Measurements from ENCODE around the gene ZNF607. TPM values are rescaled to one million over a fixed set of nuclear protein-coding genes. Genes with fewer than 3 reads are reported as not detected.

Gene ZNF607
- total RNA-seq, 1 donor from 2014 or later: 19.6 TPM

DNA sequence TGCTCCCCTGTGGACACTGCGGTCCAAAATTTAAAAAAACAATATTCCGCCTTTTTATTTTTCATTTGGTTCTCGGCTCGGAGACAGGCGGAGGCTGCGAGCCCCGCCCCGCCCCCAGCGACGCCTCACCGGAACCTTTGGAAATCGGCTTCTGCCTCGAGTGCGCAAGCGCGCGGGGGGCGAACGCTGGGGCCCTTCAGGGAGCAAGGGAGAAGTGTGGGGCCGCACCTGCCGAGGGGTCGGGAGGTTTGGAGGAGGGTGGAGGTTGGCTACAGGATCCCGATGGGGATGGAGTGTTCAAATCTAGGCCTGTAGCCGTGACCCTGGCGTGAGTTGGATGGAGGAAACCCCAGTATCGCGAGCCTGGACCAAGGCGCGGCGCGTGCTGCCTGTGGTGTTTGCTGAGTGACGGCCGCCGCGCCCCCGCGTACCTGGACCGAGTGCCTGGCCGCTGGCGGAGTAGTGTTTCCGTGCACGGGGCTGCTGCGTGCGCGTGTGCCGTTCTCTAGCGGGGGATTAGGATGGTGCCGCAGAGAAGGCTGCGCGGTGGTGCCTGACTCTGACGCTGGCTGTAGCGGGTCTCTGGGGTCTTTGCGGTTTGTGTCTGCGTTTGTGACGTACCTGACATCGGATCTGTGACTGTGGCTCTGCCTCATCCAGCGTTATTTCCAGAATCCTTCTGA is 63.7 kb downstream of the ZNF607 start:
- Mint-ChIP-seq H3K4me3 (peak overlapping the region; percentile 89), H3K27ac (peak overlapping the region; percentile 69), H3K36me3 (peaks cover 23% of the 10 kb centered on the region), H3K27me3 (ENCODE audit: insufficient read depth, low read depth) (peaks cover 4% of the 10 kb centered on the region), H3K9me3 (peaks cover 52% of the 10 kb centered on the region), H3K4me1 (peaks cover 11% of the 10 kb centered on the region)
- no peaks in the 10 kb centered on the region for H3K36me3 ChIP-seq
- peaks cover 32% of the 10 kb centered on the region for H3F3A ChIP-seq (ENCODE audit: low read depth)
- H3K4me1 ChIP-seq: peaks cover 15% of the 10 kb centered on the region
- peak overlapping the region; percentile 68 for H3K4me3 ChIP-seq
- H4K20me1 ChIP-seq (ENCODE audit: low read depth): peaks cover 3% of the 10 kb centered on the region
- H3K79me2 ChIP-seq (ENCODE audit: low read depth): peaks cover 43% of the 10 kb centered on the region
- peaks cover 3% of the 10 kb centered on the region for H3K9me3 ChIP-seq (ENCODE audit: low read depth)
- peak overlapping the region; percentile 62 for H3K27ac ChIP-seq
- H3K4me2 ChIP-seq: peak overlapping the region; percentile 79
- peak; percentile 92 for DNase-seq (ENCODE audit: low spot score)
- H3K9ac ChIP-seq: peak overlapping the region; percentile 47
- peak overlapping the region; percentile 77 for H2AFZ ChIP-seq (replicated peaks)
- TF ChIP-seq EZH2phosphoT487 (IDR thresholded peaks at IDR 0.05) (no peak), EZH2 (IDR thresholded peaks at IDR 0.05) (no peak)
- TF ChIP-seq, protein P1, sequence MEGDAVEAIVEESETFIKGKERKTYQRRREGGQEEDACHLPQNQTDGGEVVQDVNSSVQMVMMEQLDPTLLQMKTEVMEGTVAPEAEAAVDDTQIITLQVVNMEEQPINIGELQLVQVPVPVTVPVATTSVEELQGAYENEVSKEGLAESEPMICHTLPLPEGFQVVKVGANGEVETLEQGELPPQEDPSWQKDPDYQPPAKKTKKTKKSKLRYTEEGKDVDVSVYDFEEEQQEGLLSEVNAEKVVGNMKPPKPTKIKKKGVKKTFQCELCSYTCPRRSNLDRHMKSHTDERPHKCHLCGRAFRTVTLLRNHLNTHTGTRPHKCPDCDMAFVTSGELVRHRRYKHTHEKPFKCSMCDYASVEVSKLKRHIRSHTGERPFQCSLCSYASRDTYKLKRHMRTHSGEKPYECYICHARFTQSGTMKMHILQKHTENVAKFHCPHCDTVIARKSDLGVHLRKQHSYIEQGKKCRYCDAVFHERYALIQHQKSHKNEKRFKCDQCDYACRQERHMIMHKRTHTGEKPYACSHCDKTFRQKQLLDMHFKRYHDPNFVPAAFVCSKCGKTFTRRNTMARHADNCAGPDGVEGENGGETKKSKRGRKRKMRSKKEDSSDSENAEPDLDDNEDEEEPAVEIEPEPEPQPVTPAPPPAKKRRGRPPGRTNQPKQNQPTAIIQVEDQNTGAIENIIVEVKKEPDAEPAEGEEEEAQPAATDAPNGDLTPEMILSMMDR (IDR thresholded peaks at IDR 0.05): no peak
- no peaks in the 10 kb centered on the region for H3K27me3 ChIP-seq

DNA sequence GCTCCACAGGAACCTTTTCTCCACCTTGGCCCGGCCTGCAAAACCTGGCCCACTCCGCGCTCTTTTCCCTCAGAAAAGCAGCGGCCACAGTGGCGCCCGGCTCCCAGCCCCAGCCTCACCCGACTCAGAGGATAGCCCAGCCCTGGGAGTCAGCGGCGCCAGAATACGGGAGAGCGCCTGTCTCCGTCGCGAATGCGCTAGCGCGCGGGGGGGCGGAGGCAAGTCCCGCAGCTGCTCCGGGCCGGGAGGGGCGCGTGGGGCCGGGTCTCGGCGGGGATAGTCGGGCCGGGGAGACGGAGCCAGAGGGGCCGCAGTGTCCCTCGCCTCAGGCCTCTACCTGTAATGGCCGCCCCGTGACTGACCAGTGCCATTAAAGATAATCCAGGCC is 64.3 kb downstream of the ZNF607 start, which contains the start of gene ZFP30:
TSS of gene ZFP30 (minus strand) at position 165 of the 388 bp plus-strand sequence. CDS start 7,643 bp downstream, outside the sequence.
- H3K4me2 ChIP-seq: peak within 1 kb of the TSS; percentile 79
- TF ChIP-seq EZH2phosphoT487 (IDR thresholded peaks at IDR 0.05) (no peak), EZH2 (IDR thresholded peaks at IDR 0.05) (no peak)
- TF ChIP-seq, protein P1 (IDR thresholded peaks at IDR 0.05): no peak
- peaks cover 32% of the 10 kb centered on the region for H3F3A ChIP-seq (ENCODE audit: low read depth)
- peaks cover 15% of the 10 kb centered on the region for H3K4me1 ChIP-seq
- Mint-ChIP-seq H3K36me3 (peaks cover 24% of the 10 kb centered on the region), H3K4me1 (peaks cover 11% of the 10 kb centered on the region), H3K27me3 (ENCODE audit: insufficient read depth, low read depth) (peaks cover 4% of the 10 kb centered on the region), H3K9me3 (peaks cover 52% of the 10 kb centered on the region), H3K4me3 (peak within 1 kb of the TSS; percentile 89), H3K27ac (peak within 1 kb of the TSS; percentile 69)
- DNase-seq (ENCODE audit: low spot score): peak; percentile 93
- no peaks in the 10 kb centered on the region for H3K36me3 ChIP-seq
- peak within 1 kb of the TSS; percentile 77 for H2AFZ ChIP-seq (replicated peaks)
- peaks cover 3% of the 10 kb centered on the region for H4K20me1 ChIP-seq (ENCODE audit: low read depth)
- peak within 1 kb of the TSS; percentile 68 for H3K4me3 ChIP-seq
- H3K9me3 ChIP-seq (ENCODE audit: low read depth): peaks cover 3% of the 10 kb centered on the region
- peak within 1 kb of the TSS; percentile 47 for H3K9ac ChIP-seq
- H3K79me2 ChIP-seq (ENCODE audit: low read depth): peaks cover 48% of the 10 kb centered on the region
- peak within 1 kb of the TSS; percentile 62 for H3K27ac ChIP-seq
- H3K27me3 ChIP-seq: no peaks in the 10 kb centered on the region

DNA sequence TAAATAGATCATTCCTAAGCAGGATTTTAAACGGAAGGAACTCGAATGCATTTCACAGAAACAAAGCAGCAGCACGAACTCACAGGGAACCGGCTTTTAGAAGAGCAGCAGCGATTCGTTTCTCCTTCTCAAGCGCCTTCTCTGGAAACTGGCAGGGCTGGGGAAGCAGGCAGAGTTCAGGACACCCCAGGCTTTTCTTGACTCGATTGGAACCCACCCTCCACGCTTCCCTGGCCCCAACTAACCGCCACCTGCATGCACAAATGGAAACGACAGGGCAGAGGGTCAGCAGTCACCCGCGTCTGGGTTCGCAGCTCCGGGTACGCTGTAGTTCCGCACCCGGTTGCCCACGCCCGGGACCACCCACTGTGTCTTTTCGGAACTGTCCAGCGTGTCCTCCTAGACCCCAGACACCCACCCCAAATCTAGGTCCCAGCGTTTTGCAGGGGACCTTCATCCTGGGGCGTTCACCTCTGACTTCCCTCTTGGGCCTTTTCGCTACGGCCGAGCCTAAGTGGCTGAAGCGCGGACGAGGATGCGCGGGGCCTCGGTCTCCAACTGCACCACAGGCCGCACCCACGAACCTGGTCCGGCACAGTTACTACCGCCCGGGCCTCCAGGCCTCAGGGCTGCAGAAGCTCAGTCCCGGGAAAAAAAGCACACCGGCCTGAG is 64.8 kb downstream of the ZNF607 start:
- H3K36me3 Mint-ChIP-seq: peaks cover 27% of the 10 kb centered on the region
- Histone ChIP-seq H3K4me3 (peak overlapping the region; percentile 68), H3K4me2 (peak overlapping the region; percentile 79), H2AFZ (replicated peaks) (peak overlapping the region; percentile 77), H3K27ac (peak overlapping the region; percentile 62), H3K9ac (peak overlapping the region; percentile 47), H3K4me1 (peaks cover 15% of the 10 kb centered on the region), H3F3A (ENCODE audit: low read depth) (peaks cover 32% of the 10 kb centered on the region), H3K27me3 (no peaks in the 10 kb centered on the region), H3K79me2 (ENCODE audit: low read depth) (peaks cover 53% of the 10 kb centered on the region), H3K36me3 (no peaks in the 10 kb centered on the region), H4K20me1 (ENCODE audit: low read depth) (peaks cover 3% of the 10 kb centered on the region), H3K9me3 (ENCODE audit: low read depth) (peaks cover 3% of the 10 kb centered on the region)
- peaks cover 56% of the 10 kb centered on the region for H3K9me3 Mint-ChIP-seq
- peaks cover 11% of the 10 kb centered on the region for H3K4me1 Mint-ChIP-seq
- peak overlapping the region; percentile 89 for H3K4me3 Mint-ChIP-seq
- H3K27me3 Mint-ChIP-seq (ENCODE audit: insufficient read depth, low read depth): peaks cover 4% of the 10 kb centered on the region
- peak overlapping the region; percentile 44 for H3K27ac Mint-ChIP-seq
- TF ChIP-seq EZH2 (IDR thresholded peaks at IDR 0.05): no peak
- no peak for TF ChIP-seq EZH2phosphoT487 (IDR thresholded peaks at IDR 0.05)
- TF ChIP-seq, protein P1 (IDR thresholded peaks at IDR 0.05): no peak
- DNase-seq (ENCODE audit: low spot score): peak; percentile 74
